Measurements from ENCODE around the gene RNF112. TPM values are rescaled to one million over a fixed set of nuclear protein-coding genes. Genes with fewer than 3 reads are reported as not detected.
A peak's percentile ranks its signal among the peaks of the same experiment; 100 is the strongest.

The RNF112 gene
- total and polyA plus RNA-seq, 2 experiments from 2014 or later, result 0.79 to 1.2 TPM

GRCh38 chr17:19363460-19364035, 47.5 kb upstream of the RNF112 start:
- no peaks in the 10 kb centered on the region for H3K27me3 ChIP-seq
- no peak for TF ChIP-seq CTCF (IDR thresholded peaks at IDR 0.05; ENCODE audit: low read depth, low read length)
- H3K4me3 ChIP-seq, result no peak overlapping the region
- no peaks in the 10 kb centered on the region for H3K36me3 ChIP-seq
- peaks cover 9% of the 10 kb centered on the region for H3K4me1 ChIP-seq (ENCODE audit: low read depth)
- DNase-seq (ENCODE audit: low read depth in 1 of 2, low spot score in 1 of 2), result no peak
- no peaks in the 10 kb centered on the region for H3K9me3 ChIP-seq (ENCODE audit: low read depth)
- H3K27ac ChIP-seq, result no peak overlapping the region

- Histone ChIP-seq H3K9me3 (ENCODE audit: low read depth) (no peaks in the 10 kb centered on the region), H3K27ac (no peak overlapping the region), H3K4me1 (ENCODE audit: low read depth) (peaks cover 9% of the 10 kb centered on the region), H3K27me3 (no peaks in the 10 kb centered on the region), H3K36me3 (no peaks in the 10 kb centered on the region), H3K4me3 (no peak overlapping the region)
- peak in 1 of 2 donors; percentile 53 for DNase-seq (ENCODE audit: low read depth in 1 of 2, low spot score in 1 of 2)
- TF ChIP-seq CTCF (IDR thresholded peaks at IDR 0.05; ENCODE audit: low read depth, low read length), result no peak
Observed at GRCh38 chr17:19364699-19365498, 46.1 kb upstream of the RNF112 start.

- H3K27me3 ChIP-seq, result no peaks in the 10 kb centered on the region
- H3K9me3 ChIP-seq (ENCODE audit: low read depth), result no peaks in the 10 kb centered on the region
- no peak for DNase-seq (ENCODE audit: low read depth in 1 of 2, low spot score in 1 of 2)
- H3K27ac ChIP-seq, result no peak overlapping the region
- no peaks in the 10 kb centered on the region for H3K36me3 ChIP-seq
- no peak for TF ChIP-seq CTCF (IDR thresholded peaks at IDR 0.05; ENCODE audit: low read depth, low read length)
- peaks cover 9% of the 10 kb centered on the region for H3K4me1 ChIP-seq (ENCODE audit: low read depth)
- H3K4me3 ChIP-seq, result no peak overlapping the region
Observed at GRCh38 chr17:19365499-19365817, 45.6 kb upstream of the RNF112 start.

- Histone ChIP-seq H3K4me1 (ENCODE audit: low read depth) (peaks cover 9% of the 10 kb centered on the region), H3K36me3 (no peaks in the 10 kb centered on the region), H3K4me3 (no peak overlapping the region), H3K27me3 (no peaks in the 10 kb centered on the region), H3K9me3 (ENCODE audit: low read depth) (no peaks in the 10 kb centered on the region), H3K27ac (no peak overlapping the region)
- no peak for TF ChIP-seq CTCF (IDR thresholded peaks at IDR 0.05; ENCODE audit: low read depth, low read length)
- DNase-seq (ENCODE audit: low read depth in 1 of 2, low spot score in 1 of 2), result no peak
Observed at GRCh38 chr17:19365833-19366636, 45.0 kb upstream of the RNF112 start.

GRCh38 chr17:19366637-19366972, 44.4 kb upstream of the RNF112 start:
- Histone ChIP-seq H3K36me3 (no peaks in the 10 kb centered on the region), H3K9me3 (ENCODE audit: low read depth) (no peaks in the 10 kb centered on the region), H3K4me1 (ENCODE audit: low read depth) (peaks cover 9% of the 10 kb centered on the region), H3K27ac (no peak overlapping the region), H3K4me3 (no peak overlapping the region), H3K27me3 (no peaks in the 10 kb centered on the region)
- no peak for DNase-seq (ENCODE audit: low read depth in 1 of 2, low spot score in 1 of 2)
- no peak for TF ChIP-seq CTCF (IDR thresholded peaks at IDR 0.05; ENCODE audit: low read depth, low read length)
